C1 segment of cervical spinal cord (tissue), 14 donors: ENCODE results near the gene HAO1.
A peak's percentile ranks its signal among the peaks of the same experiment; 100 is the strongest.
"Not testable (repeated sequence)": the region's sequence is repeated elsewhere in the genome, so short reads cannot be mapped to it uniquely, and the experiment has no call there.

Experiments used
- DNase-seq, 14 donors: peaks; one replicate each; lab custom pipeline; 2025; lab: John Stamatoyannopoulos, UW

HAO1 gene

DNA sequence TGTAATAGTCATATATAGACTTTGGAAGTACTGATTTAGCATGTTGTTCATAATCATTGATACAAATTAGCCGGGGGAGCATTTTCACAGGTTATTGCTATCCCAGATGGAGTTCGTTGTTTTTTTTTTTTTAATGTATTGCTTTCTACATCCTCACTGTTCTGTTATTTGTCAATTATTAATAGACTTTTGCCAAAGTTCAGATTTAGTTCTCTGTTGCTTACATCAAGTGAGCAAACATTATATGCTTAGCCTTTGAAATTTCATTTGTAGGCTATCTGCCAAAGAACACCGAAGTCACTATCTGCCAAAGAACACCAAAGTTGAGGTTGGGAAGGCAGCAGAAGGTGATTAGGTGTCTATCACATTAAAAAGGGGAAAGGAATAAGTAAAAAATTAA, at the start of gene HAO1:
TSS of gene HAO1 (minus strand) at position 118 of the 400 bp plus-strand sequence. CDS start at position 82, 36 bp downstream.
- DNase-seq: no peak

DNA sequence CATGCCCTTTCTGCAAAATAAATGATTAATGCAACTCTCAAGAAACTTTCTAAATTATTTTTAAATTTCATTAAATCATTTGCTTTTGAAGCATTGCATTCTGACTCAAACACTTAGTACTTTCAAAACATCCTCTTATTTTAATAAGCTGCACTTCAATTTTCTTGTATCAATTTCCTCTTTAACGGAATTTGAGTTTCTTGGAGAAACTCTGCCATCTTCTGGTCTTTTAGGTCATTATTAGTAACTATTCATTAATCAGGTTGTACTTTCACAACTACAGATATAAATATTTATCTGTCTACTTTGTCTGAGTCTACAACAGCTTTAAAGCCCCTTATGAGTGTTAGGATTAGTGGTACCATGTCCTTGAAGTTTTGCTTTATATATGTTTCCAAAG, 49.1 kb upstream of the HAO1 start:
- no peak for DNase-seq

DNA sequence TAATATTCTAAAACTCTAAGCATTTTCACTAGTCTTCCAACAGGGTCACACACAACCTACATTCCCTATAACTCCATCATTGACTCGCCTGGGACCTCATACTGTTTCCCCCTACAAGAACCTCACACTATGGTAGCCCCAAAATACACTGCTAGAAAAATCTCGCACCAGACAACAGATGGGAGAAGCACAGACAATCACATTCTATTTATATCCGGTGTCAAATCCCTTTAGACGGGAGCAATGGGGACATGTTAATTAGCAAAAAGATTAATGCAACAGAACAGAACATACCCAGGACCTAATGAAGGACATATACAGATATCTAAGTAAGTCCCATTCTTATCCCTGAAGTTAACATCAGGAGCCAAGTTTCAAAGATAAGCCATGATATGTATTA, 45.7 kb upstream of the HAO1 start:
- DNase-seq: no peak

DNA sequence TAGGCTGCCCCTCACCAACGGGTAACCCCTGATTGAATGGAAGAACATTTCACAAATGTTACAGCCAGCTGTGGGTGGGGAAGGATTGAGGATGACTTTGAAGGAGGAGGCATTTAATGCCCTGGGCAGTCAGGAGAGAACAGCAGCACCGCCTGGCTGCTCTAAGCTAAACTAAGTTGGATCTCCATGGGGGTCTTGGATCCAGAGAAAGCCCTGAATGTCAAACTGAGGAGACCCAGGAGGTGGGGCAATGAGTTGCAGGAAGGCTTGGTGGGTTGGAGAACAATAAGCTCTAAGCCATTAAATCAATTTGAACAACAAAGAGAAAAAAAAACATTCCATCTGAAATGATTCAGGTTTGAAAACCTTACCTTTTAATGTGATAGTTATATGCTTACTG, 43.9 kb upstream of the HAO1 start:
- no peak for DNase-seq

DNA sequence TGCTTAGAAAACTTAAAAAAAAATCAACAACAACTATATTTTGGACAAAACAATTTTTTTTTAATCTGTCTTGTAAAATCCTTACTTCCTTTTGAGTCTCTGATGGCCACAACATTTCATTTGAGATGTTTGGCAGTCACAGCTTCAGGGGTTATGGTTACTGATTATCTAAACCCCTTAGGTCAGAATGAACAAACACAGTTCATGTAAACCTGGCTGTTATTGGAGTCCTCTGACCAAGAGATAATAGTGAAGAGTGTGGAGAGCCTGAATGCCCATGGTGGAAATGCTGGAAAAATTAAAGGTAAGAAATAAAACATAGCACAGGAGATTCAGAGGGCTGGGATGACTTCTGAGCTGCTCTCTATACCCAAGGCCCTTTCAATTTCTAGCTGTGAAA, 41.1 kb upstream of the HAO1 start:
- DNase-seq: no peak

DNA sequence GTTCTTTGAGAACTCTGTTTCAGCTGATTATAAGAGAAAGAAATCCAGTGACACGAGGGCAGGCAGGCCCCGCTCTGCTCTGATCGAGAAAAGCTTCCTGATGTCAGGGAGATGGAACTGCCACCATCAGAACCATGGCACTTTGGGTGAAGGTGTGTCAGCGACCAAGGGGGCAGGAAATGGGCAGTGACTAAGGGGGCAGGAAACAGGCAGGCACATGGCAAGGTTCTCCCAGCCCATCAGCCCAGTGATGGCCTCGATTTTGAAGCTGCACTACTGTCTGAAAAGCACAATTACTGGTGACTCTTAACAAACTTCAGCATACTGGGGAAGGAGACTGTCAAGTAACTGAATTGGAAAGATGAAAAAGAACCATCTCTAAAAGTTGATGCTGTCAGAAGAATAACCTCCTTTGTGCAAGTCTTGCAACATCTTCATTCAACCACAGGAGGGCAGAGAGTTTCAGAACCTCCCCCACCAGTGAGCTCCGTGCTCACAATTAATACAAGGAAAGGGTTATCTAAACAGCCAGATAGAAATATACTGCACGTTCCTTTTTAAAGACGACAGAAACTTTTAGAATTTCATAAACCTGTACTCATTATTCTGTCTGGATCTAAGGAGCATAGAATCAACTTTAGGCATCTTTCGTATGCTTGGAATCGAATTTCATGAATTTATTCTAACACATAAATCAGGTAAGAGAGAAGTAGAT, 40.2 kb upstream of the HAO1 start:
- DNase-seq: peak in 1 of 14 donors; percentile 3

DNA sequence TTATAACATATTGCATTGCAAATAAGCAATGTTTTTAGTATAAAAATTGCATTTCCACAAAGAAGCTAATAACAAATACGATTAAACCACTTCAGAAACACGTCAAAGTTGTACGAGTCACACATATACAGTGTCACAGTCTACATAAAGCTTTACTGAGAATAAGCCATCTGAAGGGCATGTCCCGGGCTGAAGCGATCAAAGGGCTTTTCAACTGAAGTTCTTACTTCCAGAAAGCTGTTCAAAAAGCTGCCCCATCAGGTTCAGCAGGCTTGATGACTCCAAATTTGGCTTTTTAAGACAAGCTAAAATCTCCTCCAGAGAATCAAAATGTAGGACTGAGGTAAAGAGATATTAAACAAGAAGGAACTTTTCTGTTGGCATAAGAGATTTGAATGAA, 37.5 kb upstream of the HAO1 start:
- DNase-seq: no peak

DNA sequence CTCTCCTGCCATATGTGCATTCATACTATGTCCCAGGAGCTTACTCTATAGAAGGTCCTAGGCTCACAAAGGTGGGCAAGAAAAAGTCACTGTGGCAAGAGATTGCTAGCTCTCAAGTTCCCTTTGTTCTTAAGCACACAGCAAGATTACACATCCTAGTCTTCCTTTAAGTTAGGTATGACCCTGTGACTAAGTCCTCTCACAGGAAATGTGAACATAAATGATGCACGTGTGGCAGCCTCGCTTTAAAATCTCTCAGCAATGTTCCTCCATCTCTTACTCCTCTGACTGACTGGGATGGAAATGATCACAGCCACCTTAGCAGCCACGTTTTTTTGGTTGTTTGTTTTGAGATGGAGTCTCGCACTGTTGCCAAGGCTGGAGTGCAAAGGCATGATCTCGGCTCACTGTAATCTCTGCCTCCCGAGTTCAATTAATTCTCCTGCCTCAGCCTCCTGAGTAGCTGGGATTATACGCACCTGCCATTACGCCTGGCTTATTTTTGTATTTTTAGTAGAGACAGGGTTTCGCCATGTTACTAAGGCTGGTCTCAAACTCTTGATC, 35.7 kb upstream of the HAO1 start:
- no peak for DNase-seq

DNA sequence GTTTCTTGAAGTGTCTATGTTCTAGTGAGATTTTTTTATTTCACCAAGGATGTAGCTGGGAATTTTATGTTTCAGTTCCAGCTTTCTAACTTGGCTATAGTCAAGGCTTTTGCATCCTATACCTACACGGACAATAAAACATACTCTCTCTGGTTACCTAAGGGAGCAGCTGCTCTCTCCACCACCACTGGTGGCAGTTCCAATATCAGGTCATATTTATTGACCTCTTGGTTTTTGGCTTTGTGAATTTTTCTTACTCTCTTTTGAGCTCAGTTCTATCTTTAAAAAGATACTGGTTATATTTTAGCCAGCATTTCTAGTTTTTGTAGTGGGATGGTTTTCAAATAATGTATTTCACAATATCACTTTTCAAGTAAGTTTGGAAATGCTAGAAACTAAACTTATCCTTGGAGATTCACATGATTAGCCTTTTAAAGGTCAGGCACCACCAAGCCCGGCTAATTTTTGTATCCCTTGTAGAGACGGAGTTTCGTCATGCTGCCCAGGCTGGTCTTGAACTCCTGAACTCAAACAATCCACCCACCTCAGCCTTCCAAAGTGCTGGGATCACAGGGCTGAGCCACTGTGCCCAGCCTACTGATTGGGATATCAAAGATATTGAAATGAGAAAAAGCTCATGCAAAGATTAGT, 34.7 kb upstream of the HAO1 start:
- DNase-seq: no peak

DNA sequence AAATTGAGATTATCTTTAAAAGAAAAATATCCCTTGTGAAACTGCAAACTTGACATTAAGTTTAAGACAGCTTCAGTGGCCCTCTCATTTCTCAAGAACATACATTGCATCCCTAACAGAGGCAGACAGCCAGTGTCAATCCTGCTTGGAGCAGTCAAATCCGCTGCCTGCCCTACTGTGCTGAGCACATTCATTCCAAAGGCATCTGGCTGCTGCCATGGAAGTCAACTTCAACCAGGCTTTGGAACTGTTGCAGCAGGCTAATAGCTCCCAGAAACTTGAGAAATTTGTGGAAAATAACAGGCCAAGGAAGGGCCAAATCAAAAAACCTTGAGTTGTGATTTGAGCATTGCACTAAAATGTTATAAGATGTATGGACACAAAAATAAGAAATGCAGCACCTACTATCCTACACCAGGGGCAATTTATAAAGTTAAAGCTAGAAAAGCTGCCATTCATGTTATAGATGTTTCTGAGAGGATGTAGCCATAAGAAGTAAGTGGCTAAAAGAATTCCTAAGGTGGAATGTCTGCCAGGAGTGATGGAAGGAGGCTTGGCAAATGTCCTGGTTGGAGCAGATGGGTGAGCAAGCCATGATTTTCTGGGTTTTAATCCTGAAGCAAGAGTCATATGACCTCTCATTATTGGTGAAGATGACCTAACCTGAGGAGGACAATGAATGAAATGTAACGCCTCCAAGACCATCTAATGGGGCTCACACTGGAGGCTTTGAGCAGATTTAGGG, 31.4 kb upstream of the HAO1 start:
- peak in 1 of 14 donors; percentile 8 for DNase-seq

DNA sequence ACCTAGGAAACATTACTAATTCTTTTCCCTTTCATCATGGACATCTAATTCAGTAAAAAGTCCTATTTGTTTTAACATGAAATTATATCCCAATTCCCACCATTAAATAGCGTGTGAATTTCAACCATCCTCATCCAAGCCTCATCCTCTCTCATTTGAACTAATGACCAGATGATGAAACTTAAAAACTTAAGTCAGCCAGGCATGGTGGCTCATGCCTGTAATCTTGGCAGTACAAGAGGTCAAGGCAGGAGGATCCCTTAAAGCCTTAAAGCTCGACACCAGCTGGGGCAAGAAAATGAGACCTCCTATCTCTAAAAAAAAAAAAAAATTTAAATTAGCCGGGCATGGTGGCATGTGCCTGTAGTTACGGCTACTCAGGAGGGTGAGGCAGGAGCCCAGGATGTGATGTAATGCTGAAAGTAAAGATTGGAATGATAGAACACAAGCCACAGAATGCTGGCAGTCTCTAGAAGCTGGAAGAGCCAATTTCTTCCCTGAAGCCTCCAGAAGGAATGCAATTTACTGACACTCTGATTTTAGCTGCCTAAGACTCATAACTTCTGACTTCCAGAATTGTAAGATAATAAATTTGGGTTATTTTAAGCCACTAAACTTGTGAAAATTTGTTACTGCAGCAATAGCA, 27.1 kb upstream of the HAO1 start:
- no peak for DNase-seq

DNA sequence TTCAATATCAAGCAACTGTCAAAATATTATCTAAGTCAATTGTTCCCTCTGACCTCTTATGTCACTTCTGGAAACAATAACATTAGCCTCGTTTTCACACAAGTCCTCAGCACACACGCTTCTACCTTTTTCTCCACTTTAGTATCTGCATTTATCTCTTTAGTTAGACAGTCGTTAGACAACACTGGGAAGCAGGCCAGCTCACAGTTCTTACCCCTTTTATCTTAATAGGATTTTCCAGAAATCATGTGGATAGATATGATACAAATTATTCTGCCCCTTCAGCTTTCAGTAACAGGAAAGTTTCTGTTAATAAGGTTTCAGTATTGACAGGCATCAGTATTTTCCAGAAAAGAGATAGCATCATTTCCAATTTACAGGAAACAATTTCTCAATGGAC, 25.9 kb upstream of the HAO1 start:
- no peak for DNase-seq

DNA sequence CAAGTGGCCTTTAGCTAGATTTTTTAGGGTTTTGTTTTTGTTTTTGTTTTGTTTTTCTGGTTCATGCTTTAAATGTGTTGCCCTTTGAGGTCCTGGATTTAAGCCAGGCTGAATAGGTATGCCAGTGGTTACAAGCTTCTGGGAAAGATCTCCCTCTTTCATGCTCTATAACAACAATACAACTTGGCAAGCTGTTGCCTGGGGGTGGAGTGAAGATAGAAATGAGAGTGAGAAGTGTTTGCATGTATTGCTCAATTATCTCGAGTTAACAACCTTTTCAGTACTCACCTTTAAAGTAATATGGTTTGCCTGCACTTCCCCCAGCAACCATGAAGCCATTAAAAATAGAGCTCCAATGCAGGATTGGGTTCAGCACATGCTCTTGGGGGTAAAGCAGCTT, 19.2 kb upstream of the HAO1 start:
- DNase-seq: no peak

DNA sequence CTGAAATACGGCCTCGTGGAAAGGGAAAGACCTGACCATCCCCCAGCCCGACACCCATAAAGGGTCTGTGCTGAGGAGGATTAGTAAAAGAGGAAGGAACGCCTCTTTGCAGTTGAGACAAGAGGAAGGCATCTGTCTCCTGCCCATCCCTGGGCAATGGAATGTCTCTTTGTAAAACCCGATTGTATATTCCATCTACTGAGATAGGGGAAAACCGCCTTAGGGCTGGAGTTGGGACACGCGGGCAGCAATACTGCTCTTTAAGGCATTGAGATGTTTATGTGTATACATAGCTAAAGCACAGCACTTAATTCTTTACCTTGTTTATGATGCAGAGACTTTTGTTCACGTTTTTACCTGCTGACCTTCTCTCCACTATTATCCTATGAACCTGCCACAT, 16.3 kb upstream of the HAO1 start:
- not testable (repeated sequence) for DNase-seq

DNA sequence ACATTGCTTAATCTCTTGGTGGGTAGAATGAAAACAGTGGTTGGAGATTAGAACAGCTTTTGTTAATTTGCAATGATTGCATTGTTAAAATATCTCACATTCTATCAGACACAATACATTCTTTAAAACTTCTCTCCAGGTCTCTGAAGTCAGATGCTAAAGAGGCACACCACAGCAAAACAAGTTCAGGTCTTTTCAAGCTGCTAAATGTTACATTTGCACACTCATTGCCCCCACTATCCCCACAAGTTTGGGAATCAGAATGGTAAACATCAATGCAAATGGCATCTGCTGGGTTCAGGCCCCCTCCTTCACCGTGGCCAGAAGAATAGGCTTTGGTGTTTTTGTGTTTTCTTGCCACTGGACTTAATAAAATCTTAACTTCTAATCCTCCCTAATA, 10.1 kb upstream of the HAO1 start:
- no peak for DNase-seq

DNA sequence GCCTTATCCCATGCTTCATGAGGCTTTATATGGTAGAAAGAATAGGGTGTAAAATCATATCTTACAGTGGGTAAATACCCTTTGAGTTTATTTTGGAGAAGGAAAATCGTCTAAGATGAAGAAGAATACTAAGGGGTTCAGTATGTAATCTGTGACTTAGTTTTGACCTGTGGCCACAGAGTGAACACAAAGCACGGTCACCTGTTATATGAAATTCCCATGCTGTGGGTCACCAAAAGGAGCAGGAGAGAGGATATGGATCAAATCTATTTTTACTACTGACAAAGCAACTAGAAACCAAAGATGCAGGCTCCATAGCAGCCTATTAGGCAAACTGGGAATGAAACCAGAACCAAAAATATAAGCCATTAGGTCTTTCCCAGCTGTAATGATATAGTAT, 3.6 kb upstream of the HAO1 start:
- no peak for DNase-seq

DNA sequence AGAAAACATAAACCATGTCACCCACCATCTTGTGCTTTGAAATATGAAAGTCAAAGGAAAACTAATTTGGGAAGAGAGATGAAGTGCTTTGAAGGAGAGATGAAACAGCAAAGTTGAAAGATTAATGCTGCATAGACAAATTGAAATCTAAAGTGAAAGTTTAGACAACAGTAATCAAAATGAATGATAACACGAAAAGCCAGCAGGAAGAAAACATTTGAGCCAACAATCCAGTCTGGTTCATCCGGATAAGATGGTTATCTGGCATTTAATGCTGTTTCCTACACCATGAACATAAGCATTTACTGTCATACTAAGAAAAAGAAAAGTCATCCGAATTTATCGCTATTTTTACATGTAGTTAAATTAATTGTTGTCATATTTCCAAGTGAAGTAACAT, 595 bp downstream of the HAO1 start:
- no peak for DNase-seq

DNA sequence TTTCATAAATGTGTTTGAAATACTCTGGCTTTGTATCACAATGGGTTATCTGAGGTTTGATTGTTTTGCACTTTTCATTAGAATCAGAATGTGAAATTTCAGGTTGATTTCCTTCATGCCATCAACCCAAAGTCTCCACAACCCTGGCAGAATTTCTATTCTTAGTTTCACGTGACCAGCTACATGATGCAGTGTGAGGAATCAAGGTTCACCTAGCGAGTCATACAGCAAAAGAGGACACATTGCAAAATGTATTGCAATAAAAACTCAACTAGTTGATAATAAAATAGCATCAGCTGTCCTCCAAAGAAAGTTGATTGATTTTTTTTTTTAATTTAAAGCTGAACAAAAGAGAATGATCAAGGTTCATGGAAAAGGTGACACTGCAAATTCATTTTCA, 2.2 kb downstream of the HAO1 start:
- DNase-seq: no peak

DNA sequence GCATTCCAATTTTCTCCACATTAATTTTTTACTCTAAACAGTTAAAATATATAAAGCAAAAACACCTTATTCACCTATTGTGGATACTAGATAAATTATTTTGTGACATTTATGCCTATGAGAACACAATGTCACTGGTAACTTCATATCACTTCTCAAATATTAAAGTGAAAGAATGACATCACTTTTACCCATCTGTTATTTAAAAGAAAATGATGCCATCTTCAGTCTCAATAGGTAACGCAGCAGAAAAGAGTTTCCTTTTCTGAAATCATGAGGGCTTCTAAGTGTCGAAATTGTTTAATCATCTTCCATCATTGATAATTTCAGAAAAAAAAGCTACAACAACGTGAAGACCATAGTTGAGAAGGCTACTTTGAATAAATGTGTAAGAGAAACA, 2.9 kb downstream of the HAO1 start:
- DNase-seq: no peak

DNA sequence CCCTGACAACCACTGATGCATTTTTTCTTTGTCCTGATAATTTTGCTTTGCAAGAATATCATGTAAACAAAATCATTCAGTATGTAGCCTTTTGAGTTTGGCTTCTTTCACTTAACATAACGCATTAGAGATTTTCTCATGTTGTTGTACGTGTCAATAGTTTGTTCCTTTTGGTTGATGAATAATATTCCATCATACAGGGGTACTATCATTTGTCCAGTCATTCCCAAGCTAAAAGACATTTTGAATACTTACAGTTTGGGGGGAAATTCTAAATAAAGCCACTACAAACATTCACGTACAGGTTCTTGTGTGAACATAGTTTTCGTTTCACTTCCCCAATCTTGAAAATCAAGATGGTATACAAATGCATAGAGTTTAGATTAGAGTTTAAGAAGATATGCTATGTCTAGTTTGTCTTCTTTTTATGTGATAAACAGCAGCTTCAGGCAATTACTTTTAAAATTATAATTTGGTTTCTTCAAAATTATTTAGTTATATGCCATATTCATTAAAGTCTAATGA, 5.2 kb downstream of the HAO1 start:
- no peak for DNase-seq

DNA sequence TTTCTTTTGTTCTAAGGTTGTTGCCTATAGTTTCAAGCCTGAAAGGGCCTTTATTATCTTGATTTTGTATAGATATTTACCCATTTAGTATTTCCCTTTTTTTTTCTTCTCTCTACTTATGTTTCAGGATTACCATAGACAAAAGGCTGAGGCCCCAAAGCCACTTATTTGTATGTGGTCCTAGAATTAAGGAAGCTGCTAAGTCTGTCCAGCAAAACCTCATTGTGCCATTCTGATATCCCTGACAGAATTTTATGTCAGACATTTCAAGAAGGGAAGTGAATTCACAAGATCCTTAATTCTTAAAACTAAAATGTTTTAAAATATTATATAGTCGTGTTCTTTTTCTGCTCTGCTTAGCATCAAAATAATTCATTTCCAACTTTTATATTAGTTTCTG, 6.9 kb downstream of the HAO1 start:
- no peak for DNase-seq

DNA sequence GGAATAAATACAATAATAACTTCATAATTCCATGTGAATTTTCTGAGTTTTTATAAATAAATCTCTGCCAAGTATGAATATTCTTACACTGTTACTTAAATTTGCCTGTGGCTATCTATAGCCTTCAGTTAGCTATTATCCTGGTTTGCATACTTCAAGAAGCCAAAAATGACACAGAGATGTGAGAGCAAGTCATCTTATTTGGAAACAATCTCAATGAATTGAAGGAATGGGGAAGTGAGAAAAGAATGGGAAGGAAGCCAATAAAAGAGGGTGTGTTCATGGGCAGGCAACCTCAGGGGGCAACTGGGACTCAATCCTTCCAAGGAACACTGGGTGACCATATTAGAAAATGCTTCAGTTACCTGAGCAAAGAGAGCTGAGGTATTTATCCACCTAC, 9.9 kb downstream of the HAO1 start:
- DNase-seq: no peak
